D721Med (cell line): Measurements from ENCODE around the gene ANKRD16.

Experiments used
- DNase-seq: peaks from one replicate; pipeline ENCODE4 v3.0.0; 2011; ENCODE audit warnings: low spot score; ENCODE audit not compliant: insufficient read length
- FAIRE-seq: peaks from 2 replicates; lab custom pipeline; 2011; peaks lifted over from hg19 to GRCh38; lab: Jason Lieb, UNC
- TF ChIP-seq, protein P1 (sequence below): IDR thresholded peaks from 2 replicates; pipeline ENCODE4 v1.5.1; 2012; ENCODE audit warnings: mild to moderate bottlenecking, control low read depth; ENCODE audit not compliant: insufficient read depth; ENCODE audit errors: missing control alignments

ANKRD16 gene

DNA sequence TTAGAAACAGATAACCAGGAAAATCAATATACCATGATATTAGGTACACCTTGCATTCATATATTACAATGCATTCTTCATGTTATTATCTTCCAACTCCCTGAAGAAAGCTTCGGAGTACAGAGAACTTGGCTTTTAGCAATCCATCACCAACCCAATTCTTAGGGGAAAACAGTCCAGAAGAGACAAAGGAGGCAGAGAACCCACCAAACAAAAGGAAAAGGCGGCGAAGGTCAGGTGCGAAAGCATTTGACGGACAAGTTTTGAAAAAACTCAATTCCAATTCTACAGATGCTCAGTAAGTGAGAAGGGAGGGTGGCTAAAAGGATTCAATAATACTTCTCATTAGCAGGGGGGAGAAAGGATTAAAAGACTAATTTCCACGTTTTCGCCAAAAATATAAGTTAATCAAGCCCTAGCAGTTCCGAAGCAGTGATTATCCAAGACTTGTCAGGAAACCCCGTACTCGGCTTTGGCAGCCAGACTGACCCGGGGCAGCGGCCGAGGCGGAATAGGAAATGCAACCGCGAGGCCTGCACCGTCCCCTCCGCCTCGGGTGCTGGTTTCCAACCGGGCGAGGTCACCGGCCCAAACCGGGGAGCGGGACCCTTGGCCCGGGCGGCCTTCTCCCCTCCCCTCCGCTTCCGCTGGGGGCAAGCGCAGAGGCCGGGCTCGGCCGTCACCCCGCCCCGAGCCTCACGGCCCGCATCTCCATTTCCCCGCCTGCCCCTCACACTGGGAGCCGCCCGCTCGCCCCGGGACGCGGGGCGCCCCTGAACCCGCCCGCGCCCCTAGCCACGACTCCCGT, 77.2 kb downstream of the ANKRD16 start:
- no peak for FAIRE-seq
- TF ChIP-seq, protein P1, sequence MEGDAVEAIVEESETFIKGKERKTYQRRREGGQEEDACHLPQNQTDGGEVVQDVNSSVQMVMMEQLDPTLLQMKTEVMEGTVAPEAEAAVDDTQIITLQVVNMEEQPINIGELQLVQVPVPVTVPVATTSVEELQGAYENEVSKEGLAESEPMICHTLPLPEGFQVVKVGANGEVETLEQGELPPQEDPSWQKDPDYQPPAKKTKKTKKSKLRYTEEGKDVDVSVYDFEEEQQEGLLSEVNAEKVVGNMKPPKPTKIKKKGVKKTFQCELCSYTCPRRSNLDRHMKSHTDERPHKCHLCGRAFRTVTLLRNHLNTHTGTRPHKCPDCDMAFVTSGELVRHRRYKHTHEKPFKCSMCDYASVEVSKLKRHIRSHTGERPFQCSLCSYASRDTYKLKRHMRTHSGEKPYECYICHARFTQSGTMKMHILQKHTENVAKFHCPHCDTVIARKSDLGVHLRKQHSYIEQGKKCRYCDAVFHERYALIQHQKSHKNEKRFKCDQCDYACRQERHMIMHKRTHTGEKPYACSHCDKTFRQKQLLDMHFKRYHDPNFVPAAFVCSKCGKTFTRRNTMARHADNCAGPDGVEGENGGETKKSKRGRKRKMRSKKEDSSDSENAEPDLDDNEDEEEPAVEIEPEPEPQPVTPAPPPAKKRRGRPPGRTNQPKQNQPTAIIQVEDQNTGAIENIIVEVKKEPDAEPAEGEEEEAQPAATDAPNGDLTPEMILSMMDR = no peak
- no peak for DNase-seq
